HCT116 (cell line): ENCODE measurements around the gene MAPKAP1. TPM values are rescaled to one million over a fixed set of nuclear protein-coding genes. Genes with fewer than 3 reads are reported as not detected.
A peak's percentile ranks its signal among the peaks of the same experiment; 100 is the strongest.

Experiments used
- ATAC-seq: fragments of 200-7000 bp; cut with Tn5 transposase; 2 replicates; pipeline ENCODE4 v1.9.1; 2020; ENCODE audit warnings: mild to moderate bottlenecking, moderate library complexity
- BruUV-seq: library from RNA; stranded (reverse); fragments of 400-500 nt; replicated peaks from 2 replicates; lab custom pipeline; 2021; lab: Mats Ljungman, UMichigan
- CTCF ChIA-PET: fragments of 300-600 bp; sonication (Branson Sonifier 250); formaldehyde crosslinking; loops from one replicate; lab custom pipeline; 2021; ENCODE audit warnings: antibody characterized with exemption; lab: Charles Lee
- POLR2A ChIA-PET: fragments of 300-600, 350-600 bp; sonication (Branson Sonifier 250); formaldehyde crosslinking; loops from one replicate; lab custom pipeline; 2021; ENCODE audit warnings: antibody characterized with exemption; lab: Charles Lee
- RAD21 ChIA-PET, 2 experiments: fragments of 300-600 bp; sonication (Branson Sonifier 250); formaldehyde crosslinking; loops; one replicate each; lab custom pipeline; 2023; ENCODE audit warnings: low total read pairs in 2 of 2; ENCODE audit not compliant: uncharacterized antibody in 2 of 2, unreplicated experiment in 2 of 2, low non-redundant PET in 1 of 2; lab: Charles Lee
- DNase-seq: peaks from one replicate; pipeline ENCODE4 v3.0.0-alpha.2; 2010; ENCODE audit warnings: low read depth, low spot score
- H2AFZ ChIP-seq: fragments of 200-600 bp; shearing (Covaris generic), sonication (generic); 2 replicates; pipeline ENCODE4 v1.6.1; 2017; ENCODE audit warnings: low read depth, mixed run types, mixed read lengths, antibody characterized with exemption, low read length; ENCODE audit not compliant: poor library complexity, severe bottlenecking
- H3K27ac ChIP-seq: 2 replicates; pipeline ENCODE4 v1.5.1; 2012; ENCODE audit warnings: low read depth, low read length
- H3K27me3 ChIP-seq: fragments of 200-600 bp; sonication (generic); 2 replicates; pipeline ENCODE4 v1.6.1; 2016; ENCODE audit warnings: mixed run types, low read length, mixed read lengths; ENCODE audit not compliant: insufficient read depth
- H3K36me3 ChIP-seq, 2 experiments: fragments of 200-500 bp in 1 of 2; fragments of 200-600 bp in 1 of 2; sonication (Bioruptor generic) in 1 of 2; sonication (generic) in 1 of 2; 2 replicates each; pipeline versions ENCODE4 v1.5.1 to v1.6.1; 2014 to 2016; ENCODE audit warnings: low read length in 2 of 2, inconsistent platforms in 1 of 2, mixed read lengths in 1 of 2, mixed run types in 1 of 2; ENCODE audit not compliant: insufficient read depth in 2 of 2, control insufficient read depth in 1 of 2
- H3K4me1 ChIP-seq, 2 experiments: fragments of 200-600 bp in 1 of 2; sonication (generic) in 1 of 2; 2 replicates each; pipeline versions ENCODE4 v1.5.1 to v1.6.1; 2012 to 2017; ENCODE audit warnings: low read length in 2 of 2, inconsistent platforms in 1 of 2, mild to moderate bottlenecking in 1 of 2, mixed read lengths in 1 of 2, mixed run types in 1 of 2, moderate library complexity in 1 of 2; ENCODE audit not compliant: insufficient read depth in 2 of 2, control insufficient read depth in 1 of 2
- H3K4me2 ChIP-seq: fragments of 200-600 bp; sonication (generic); 2 replicates; pipeline ENCODE4 v1.6.1; 2017; ENCODE audit warnings: mixed run types, low read length, mixed read lengths
- H3K4me3 ChIP-seq, 2 experiments: fragments of 200-600 bp in 1 of 2; sonication (generic) in 1 of 2; replicated peaks in 1 of 2; 2 replicates each; pipeline ENCODE4 v1.5.1; 2011 to 2016; ENCODE audit warnings: low read length in 2 of 2, control low read depth in 1 of 2, low read depth in 1 of 2, mild to moderate bottlenecking in 1 of 2, mixed read lengths in 1 of 2, mixed run types in 1 of 2
- H3K79me2 ChIP-seq: fragments of 200-600 bp; sonication (generic); 2 replicates; pipeline ENCODE4 v1.6.1; 2017; ENCODE audit warnings: mild to moderate bottlenecking, mixed run types, low read length, moderate library complexity, mixed read lengths; ENCODE audit not compliant: insufficient read depth
- H3K9ac ChIP-seq: fragments of 200-600 bp; sonication (generic); 2 replicates; pipeline ENCODE4 v1.6.1; 2016; ENCODE audit warnings: low read length, mixed read lengths
- H3K9me2 ChIP-seq: fragments of 200-600 bp; sonication (generic), shearing (Covaris generic); 2 replicates; pipeline ENCODE4 v1.6.1; 2017; ENCODE audit warnings: mixed run types, mild to moderate bottlenecking, moderate library complexity; ENCODE audit not compliant: insufficient read depth
- H3K9me3 ChIP-seq, 2 experiments: fragments of 200-500 bp in 1 of 2; fragments of 200-600 bp in 1 of 2; sonication (Bioruptor generic) in 1 of 2; sonication (generic) in 1 of 2; 2 replicates each; pipeline ENCODE4 v1.6.1; 2014 to 2017; ENCODE audit warnings: low read length in 2 of 2, mixed read lengths in 2 of 2, inconsistent platforms in 1 of 2, low read depth in 1 of 2, mild to moderate bottlenecking in 1 of 2, mixed run types in 1 of 2, moderate library complexity in 1 of 2; ENCODE audit not compliant: control insufficient read depth in 1 of 2, insufficient read depth in 1 of 2
- H4K20me1 ChIP-seq: fragments of 200-600 bp; sonication (generic), shearing (Covaris generic); 2 replicates; pipeline ENCODE4 v1.6.1; 2017; ENCODE audit warnings: mixed run types, mild to moderate bottlenecking, moderate library complexity; ENCODE audit not compliant: insufficient read depth
- CBX3 ChIP-seq: IDR thresholded peaks from 2 replicates; pipeline ENCODE4 v1.6.1; 2012; ENCODE audit warnings: low read depth
- ELF1 ChIP-seq: IDR thresholded peaks from 2 replicates; pipeline ENCODE4 v1.6.1; 2012; ENCODE audit warnings: low read depth, borderline replicate concordance
- EZH2 ChIP-seq: fragments of 200-600 bp; sonication (generic); IDR thresholded peaks from 2 replicates; pipeline ENCODE4 v1.6.1; 2017; ENCODE audit warnings: antibody characterized with exemption, mixed run types
- EZH2phosphoT487 ChIP-seq: fragments of 200-600 bp; IDR thresholded peaks from 2 replicates; pipeline ENCODE4 v1.6.1; 2018; ENCODE audit warnings: antibody characterized with exemption, borderline replicate concordance
- JUND ChIP-seq: IDR thresholded peaks from 2 replicates; pipeline ENCODE4 v1.6.1; 2012
- POLR2AphosphoS5 ChIP-seq: IDR thresholded peaks from 2 replicates; pipeline ENCODE4 v1.6.1; 2011; ENCODE audit warnings: mild to moderate bottlenecking, low read depth, low read length, moderate library complexity
- SIN3A ChIP-seq: IDR thresholded peaks from 2 replicates; pipeline ENCODE4 v1.6.1; 2012; ENCODE audit warnings: low read depth
- SP1 ChIP-seq: IDR thresholded peaks from 2 replicates; pipeline ENCODE4 v1.6.1; 2012; ENCODE audit warnings: low read depth
- SRF ChIP-seq: IDR thresholded peaks from 2 replicates; pipeline ENCODE4 v1.6.1; 2012; ENCODE audit warnings: low read depth
- ZNF274 ChIP-seq: fragments of 200-500 bp; sonication (Bioruptor generic); IDR thresholded peaks from 2 replicates; pipeline ENCODE4 v1.6.1; 2014; ENCODE audit warnings: mild to moderate bottlenecking, low read depth, low read length, inconsistent platforms
- intact Hi-C: fragments of 100-400 bp; cut with micrococcal nuclease; formaldehyde crosslinking; loops from 2 replicates; pipeline ENCODE4 v1.10.0; 2022
- total RNA-seq: library from RNA; stranded (reverse); gene quantifications from one replicate; pipeline ENCODE4 v1.2.1, GENCODE V29; 2021; ENCODE audit not compliant: unreplicated experiment
- TF ChIP-seq, protein P1 (sequence below): IDR thresholded peaks from 2 replicates; pipeline ENCODE4 v1.6.1; 2011; ENCODE audit warnings: mild to moderate bottlenecking, low read length, moderate library complexity; ENCODE audit not compliant: insufficient replicate concordance; ENCODE audit errors: extremely low read depth
- TF ChIP-seq, protein P2 (sequence below): IDR thresholded peaks from 2 replicates; pipeline ENCODE4 v1.6.1; 2012

MAPKAP1 gene
- total RNA-seq, 1 experiment from 2014 or later, result 72.5 TPM

DNA sequence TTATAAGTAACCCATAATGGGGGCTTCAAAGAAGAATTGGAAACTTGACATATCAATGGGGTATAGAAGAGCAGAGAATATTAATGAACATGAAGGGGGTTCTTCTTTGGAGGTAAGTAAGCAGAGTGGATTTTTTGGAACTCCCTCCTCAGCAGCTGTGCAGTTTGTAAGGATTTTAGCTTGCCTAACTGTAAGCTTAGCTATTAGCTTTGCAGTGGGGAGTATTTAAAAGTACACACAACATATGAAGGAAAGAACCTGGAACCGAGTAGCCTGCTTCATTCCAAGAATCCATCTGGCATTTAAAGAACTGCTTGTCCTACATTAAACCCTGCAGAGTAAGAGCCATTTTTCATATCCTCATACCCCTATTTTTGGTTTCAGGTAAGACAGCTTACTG lies 38.0 kb upstream of the MAPKAP1 start:
- CTCF ChIA-PET, result no interaction called here
- no peak overlapping the region for H3K4me3 ChIP-seq

DNA sequence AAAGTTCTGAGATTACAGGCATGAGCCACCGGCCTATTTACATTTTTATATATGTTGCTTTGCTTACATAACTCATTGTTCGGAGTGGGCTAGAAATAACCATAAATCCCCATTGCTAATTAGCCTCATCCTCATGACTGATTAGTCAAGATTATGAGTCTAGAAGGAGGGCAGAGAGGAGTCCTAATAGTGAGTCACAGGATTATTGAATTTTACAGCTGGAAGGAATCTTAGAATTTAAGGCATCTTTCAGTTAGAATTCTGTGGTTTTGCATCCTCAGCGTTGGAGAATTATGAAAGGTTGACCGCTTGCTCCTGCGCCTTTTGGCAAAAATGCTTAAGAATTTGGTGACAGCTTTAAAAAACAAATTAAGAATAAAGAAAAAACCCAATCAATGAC lies 37.6 kb upstream of the MAPKAP1 start:
- Histone ChIP-seq H3K9me3 (no peaks in the 10 kb centered on the region), H3K4me3 (no peak overlapping the region), H4K20me1 (no peaks in the 10 kb centered on the region), H3K4me2 (no peak overlapping the region), H3K79me2 (no peaks in the 10 kb centered on the region), H3K27me3 (no peaks in the 10 kb centered on the region), H3K27ac (no peak overlapping the region), H3K9ac (no peak overlapping the region), H3K4me1 (peaks cover 3 to 23% of the 10 kb centered on the region in 2 experiments; a peak in 3 of 4 replicates), H3K9me2 (no peaks in the 10 kb centered on the region), H3K36me3 (no peaks in the 10 kb centered on the region), H2AFZ (no peak overlapping the region)
- intact Hi-C loops, result loop anchor here (5.0 to 10.0 kb wide), 2 partner anchors 337 to 480 kb away; no protein-coding TSS in a partner anchor
- POLR2A ChIA-PET, result no interaction called here
- CTCF ChIA-PET, result no interaction called here
- ATAC-seq, result no peak
- no peak for DNase-seq
- no TSS peak for BruUV-seq
- RAD21 ChIA-PET, result no interaction called here
- no peak for TF ChIP-seq ELF1

More for the DNA sequence above, 38.0 kb upstream of the MAPKAP1 start:
- H3K4me2 ChIP-seq, result no peak overlapping the region
- H3K27ac ChIP-seq, result no peak overlapping the region
- BruUV-seq, result no TSS peak
- no peak for TF ChIP-seq JUND
- TF ChIP-seq, protein P1, sequence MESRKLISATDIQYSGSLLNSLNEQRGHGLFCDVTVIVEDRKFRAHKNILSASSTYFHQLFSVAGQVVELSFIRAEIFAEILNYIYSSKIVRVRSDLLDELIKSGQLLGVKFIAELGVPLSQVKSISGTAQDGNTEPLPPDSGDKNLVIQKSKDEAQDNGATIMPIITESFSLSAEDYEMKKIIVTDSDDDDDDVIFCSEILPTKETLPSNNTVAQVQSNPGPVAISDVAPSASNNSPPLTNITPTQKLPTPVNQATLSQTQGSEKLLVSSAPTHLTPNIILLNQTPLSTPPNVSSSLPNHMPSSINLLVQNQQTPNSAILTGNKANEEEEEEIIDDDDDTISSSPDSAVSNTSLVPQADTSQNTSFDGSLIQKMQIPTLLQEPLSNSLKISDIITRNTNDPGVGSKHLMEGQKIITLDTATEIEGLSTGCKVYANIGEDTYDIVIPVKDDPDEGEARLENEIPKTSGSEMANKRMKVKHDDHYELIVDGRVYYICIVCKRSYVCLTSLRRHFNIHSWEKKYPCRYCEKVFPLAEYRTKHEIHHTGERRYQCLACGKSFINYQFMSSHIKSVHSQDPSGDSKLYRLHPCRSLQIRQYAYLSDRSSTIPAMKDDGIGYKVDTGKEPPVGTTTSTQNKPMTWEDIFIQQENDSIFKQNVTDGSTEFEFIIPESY, result no peak
- no peak for TF ChIP-seq SIN3A
- no peak for TF ChIP-seq EZH2
- TF ChIP-seq SP1, result no peak
- TF ChIP-seq SRF, result no peak
- no peak for TF ChIP-seq CBX3
- TF ChIP-seq, protein P2, sequence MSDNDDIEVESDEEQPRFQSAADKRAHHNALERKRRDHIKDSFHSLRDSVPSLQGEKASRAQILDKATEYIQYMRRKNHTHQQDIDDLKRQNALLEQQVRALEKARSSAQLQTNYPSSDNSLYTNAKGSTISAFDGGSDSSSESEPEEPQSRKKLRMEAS, result no peak
- TF ChIP-seq EZH2phosphoT487, result no peak
- no peak for TF ChIP-seq POLR2AphosphoS5
- TF ChIP-seq ZNF274, result no peak
- H2AFZ ChIP-seq, result peak overlapping the region; percentile 13
- no peaks in the 10 kb centered on the region for H3K79me2 ChIP-seq
- no peak for DNase-seq
- ATAC-seq, result no peak
- intact Hi-C loops, result loop anchor here (5.0 to 10.0 kb wide), 2 partner anchors 338 to 480 kb away; no protein-coding TSS in a partner anchor
- H3K4me1 ChIP-seq, result peaks cover 3 to 23% of the 10 kb centered on the region in 2 experiments; a peak in 3 of 4 replicates
- ChIA-PET POLR2A (no interaction called here), RAD21 (no interaction called here)
- H3K36me3 ChIP-seq, result no peaks in the 10 kb centered on the region
- H3K9ac ChIP-seq, result no peak overlapping the region
- H4K20me1 ChIP-seq, result no peaks in the 10 kb centered on the region
- H3K9me3 ChIP-seq, result no peaks in the 10 kb centered on the region
- H3K9me2 ChIP-seq, result no peaks in the 10 kb centered on the region
- H3K27me3 ChIP-seq, result no peaks in the 10 kb centered on the region
